Muscle layer of colon (tissue), 2 donors: Measurements from ENCODE around the gene EHD2.
A peak's percentile ranks its signal among the peaks of the same experiment; 100 is the strongest.
"Not testable (repeated sequence)": the region's sequence is repeated elsewhere in the genome, so short reads cannot be mapped to it uniquely, and the experiment has no call there.

ENCODE experiments used
- H3K27ac ChIP-seq: one replicate; pipeline ENCODE4 v1.7.0; 2013; ENCODE audit warnings: low read depth, mild to moderate bottlenecking, low read length, moderate library complexity
- H3K27me3 ChIP-seq, 2 donors: one replicate each; pipeline ENCODE4 v1.7.0; 2013; ENCODE audit warnings: low read length in 2 of 2, mild to moderate bottlenecking in 2 of 2; ENCODE audit not compliant: insufficient read depth in 2 of 2, control insufficient read depth in 1 of 2
- H3K36me3 ChIP-seq: one replicate; pipeline ENCODE4 v1.7.0; 2013; ENCODE audit warnings: mild to moderate bottlenecking, low read length; ENCODE audit not compliant: insufficient read depth
- H3K4me1 ChIP-seq: one replicate; pipeline ENCODE4 v1.7.0; 2013; ENCODE audit warnings: mild to moderate bottlenecking, low read length; ENCODE audit not compliant: insufficient read depth
- H3K4me3 ChIP-seq, 2 donors: one replicate each; pipeline ENCODE4 v1.7.0; 2013; ENCODE audit warnings: low read length in 2 of 2, low read depth in 1 of 2, mild to moderate bottlenecking in 1 of 2, moderate library complexity in 1 of 2
- H3K9ac ChIP-seq: one replicate; pipeline ENCODE4 v1.7.0; 2013; ENCODE audit warnings: low read length
- H3K9me3 ChIP-seq: one replicate; pipeline ENCODE4 v1.7.0; 2013; ENCODE audit warnings: mild to moderate bottlenecking, low read length
- donor health status: abdominal sarcoma.
- donor health status: Adenocarcinoma of cecum.

Gene EHD2

GRCh38 chr19:47719047-47719859 lies 6.0 kb downstream of the EHD2 start:
- Histone ChIP-seq H3K36me3 (peaks cover 12% of the 10 kb centered on the region), H3K9me3 (no peaks in the 10 kb centered on the region), H3K4me3 (peak overlapping the region; percentile 36 to 38), H3K4me1 (peaks cover 76% of the 10 kb centered on the region), H3K27ac (peak overlapping the region; percentile 96), H3K27me3 (no peaks in the 10 kb centered on the region), H3K9ac (peak overlapping the region; percentile 80)

DNA sequence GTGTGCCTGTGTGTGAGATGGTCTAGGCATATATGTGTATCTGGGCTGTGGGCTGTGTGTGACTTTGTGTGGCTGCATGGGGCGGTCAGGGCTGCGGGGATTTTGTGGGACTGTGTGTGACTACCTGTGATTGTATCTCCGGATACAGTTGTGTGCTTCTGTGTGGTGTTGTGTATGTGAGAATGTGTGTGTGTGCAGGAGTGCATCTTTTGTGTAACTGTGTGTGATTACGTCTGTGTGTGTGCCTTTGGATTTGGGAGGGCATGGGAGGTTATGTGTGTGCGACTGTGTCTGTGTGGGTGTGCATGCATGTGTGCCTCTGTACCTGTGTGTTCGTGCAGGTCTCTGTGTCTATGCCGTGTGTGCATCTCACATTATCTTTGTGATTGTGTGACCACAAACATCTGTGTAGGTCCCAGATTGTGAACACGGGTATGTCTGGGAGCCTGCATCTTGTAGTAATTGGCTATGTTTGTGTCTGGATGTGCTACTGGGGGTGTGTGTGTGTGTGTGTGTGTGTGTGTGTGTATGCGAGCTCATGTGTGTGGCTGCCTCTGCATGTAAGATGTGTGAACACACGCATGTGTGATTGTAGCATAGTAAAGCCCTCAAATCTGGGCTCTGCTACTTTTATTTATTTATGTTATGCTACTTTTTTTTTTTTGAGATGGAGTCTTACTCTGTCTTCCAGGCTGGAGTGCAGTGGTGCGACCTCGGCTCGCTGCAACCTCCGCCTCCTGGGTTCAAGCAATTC lies 7.6 kb downstream of the EHD2 start:
- Histone ChIP-seq H3K27ac (peak overlapping the region; percentile 49), H3K9me3 (no peaks in the 10 kb centered on the region), H3K9ac (no peak overlapping the region), H3K36me3 (peaks cover 17% of the 10 kb centered on the region), H3K4me1 (peaks cover 66% of the 10 kb centered on the region), H3K27me3 (no peaks in the 10 kb centered on the region), H3K4me3 (no peak overlapping the region)

- H3K36me3 ChIP-seq: peaks cover 25% of the 10 kb centered on the region
- H3K9ac ChIP-seq: no peak overlapping the region
- peaks cover 53% of the 10 kb centered on the region for H3K4me1 ChIP-seq
- H3K9me3 ChIP-seq: no peaks in the 10 kb centered on the region
- peak overlapping the region; percentile 80 for H3K27ac ChIP-seq
- no peaks in the 10 kb centered on the region for H3K27me3 ChIP-seq
- H3K4me3 ChIP-seq: peak overlapping the region in 1 of 2 donors; percentile 50
Observed at GRCh38 chr19:47723581-47723940, 10.3 kb downstream of the EHD2 start.

DNA sequence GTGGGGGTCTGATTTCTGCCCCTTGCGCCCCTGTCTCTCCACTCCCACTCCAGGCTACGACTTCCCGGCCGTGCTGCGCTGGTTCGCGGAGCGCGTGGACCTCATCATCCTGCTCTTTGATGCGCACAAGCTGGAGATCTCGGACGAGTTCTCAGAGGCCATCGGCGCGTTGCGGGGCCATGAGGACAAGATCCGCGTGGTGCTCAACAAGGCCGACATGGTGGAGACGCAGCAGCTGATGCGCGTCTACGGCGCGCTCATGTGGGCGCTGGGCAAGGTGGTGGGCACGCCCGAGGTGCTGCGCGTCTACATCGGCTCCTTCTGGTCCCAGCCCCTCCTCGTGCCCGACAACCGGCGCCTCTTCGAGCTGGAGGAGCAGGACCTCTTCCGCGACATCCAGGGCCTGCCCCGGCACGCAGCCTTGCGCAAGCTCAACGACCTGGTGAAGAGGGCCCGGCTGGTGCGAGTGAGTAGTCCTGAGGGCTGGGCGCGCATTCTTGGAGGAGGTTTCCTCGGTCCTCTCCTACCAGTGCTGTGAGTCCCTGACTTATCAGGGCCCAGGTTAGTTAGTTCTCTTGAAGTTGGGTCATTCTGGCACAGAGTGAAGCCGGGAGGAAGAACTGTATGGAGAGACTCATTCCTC lies 12.7 kb downstream of the EHD2 start:
- H3K9me3 ChIP-seq: no peaks in the 10 kb centered on the region
- H3K27ac ChIP-seq: no peak overlapping the region
- peaks cover 39% of the 10 kb centered on the region for H3K36me3 ChIP-seq
- H3K9ac ChIP-seq: no peak overlapping the region
- H3K27me3 ChIP-seq: no peaks in the 10 kb centered on the region
- peaks cover 45% of the 10 kb centered on the region for H3K4me1 ChIP-seq
- H3K4me3 ChIP-seq: no peak overlapping the region

GRCh38 chr19:47726467-47726866 lies 13.2 kb downstream of the EHD2 start:
- Histone ChIP-seq H3K27ac (no peak overlapping the region), H3K4me1 (peaks cover 39% of the 10 kb centered on the region), H3K27me3 (no peaks in the 10 kb centered on the region), H3K36me3 (peaks cover 40% of the 10 kb centered on the region), H3K4me3 (no peak overlapping the region), H3K9me3 (no peaks in the 10 kb centered on the region), H3K9ac (no peak overlapping the region)

DNA sequence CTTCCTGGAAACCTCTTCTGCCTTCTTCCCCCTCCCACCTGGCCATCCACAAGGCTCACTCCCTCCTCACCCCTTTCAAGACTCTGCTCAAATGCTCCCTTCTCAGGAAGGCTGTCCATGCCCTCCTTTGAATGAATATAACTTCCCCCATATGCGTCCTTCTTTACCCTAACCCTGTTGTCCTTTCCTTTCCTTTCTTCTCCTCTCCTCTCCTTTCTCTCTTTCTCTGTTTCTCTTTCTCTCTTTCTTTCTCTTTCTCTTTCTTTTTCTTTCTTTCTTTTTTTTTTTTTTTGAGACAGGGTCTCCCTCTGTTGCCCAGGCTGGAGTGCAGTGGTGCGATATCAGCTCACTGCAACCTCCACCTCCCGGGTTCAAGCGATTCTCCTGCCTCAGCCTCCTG lies 15.1 kb downstream of the EHD2 start:
- H3K9ac ChIP-seq, H3K4me3 ChIP-seq, H3K27me3 ChIP-seq, H3K9me3 ChIP-seq: not testable (repeated sequence)
- H3K27ac ChIP-seq: peak overlapping the region; percentile 75
- H3K4me1 ChIP-seq: peaks cover 32% of the 10 kb centered on the region
- peaks cover 45% of the 10 kb centered on the region for H3K36me3 ChIP-seq

DNA sequence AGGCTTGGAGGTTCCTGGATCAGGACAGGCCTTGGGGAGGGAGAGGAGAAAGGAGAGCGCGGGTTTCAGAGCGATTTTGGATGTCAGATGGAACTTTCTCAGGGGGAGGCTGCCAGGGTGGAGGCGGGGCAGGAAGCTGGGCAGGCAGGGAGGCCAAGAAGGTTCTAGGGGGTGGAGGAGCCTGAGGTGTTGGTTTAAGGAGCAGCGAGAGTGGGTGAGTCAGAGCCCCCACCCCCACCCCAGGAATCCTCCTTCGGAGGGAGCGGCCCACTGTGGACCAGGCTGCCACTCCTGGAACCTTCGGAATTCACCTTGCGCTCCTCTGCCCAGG lies 16.2 kb downstream of the EHD2 start:
- H3K4me1 ChIP-seq: peaks cover 24% of the 10 kb centered on the region
- H3K4me3 ChIP-seq: no peak overlapping the region
- no peaks in the 10 kb centered on the region for H3K9me3 ChIP-seq
- no peaks in the 10 kb centered on the region for H3K27me3 ChIP-seq
- peak overlapping the region; percentile 88 for H3K27ac ChIP-seq
- no peak overlapping the region for H3K9ac ChIP-seq
- H3K36me3 ChIP-seq: peaks cover 41% of the 10 kb centered on the region

DNA sequence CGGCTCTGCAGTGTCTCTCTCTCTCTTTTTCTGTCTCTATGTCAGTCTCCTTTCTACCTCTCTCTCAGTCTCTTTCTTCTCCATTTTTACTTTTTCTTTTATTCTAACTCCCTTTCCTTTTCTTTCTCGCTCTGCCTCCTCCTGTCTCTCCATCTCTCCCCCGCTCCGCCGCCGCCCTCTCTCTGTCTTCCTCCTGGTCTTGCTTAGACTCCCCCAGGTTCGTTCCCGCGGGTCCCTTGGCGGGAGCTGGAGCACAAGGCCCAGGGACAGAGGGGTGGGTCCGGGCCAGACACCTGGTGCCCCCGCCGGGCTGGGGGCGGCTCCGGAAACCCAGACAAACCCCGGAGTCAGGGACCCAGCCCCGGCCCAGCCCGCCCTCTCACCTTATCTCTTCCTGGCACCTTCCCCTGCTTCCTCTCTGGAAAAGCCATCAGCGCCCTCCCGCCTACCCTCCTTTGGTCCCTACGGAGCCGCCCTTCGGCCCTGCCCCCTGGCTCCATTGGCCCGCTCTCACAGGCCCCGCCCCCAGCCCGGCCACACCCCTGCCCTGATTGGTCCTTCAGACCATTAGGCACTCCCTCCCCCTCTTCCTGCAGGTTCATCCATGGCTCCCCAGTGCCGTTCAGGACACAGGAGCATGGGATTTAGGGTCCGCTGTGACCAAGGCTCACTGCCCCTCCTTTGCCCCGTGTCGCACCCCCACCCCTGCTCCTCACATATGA lies 16.7 kb downstream of the EHD2 start:
- peak overlapping the region; percentile 88 for H3K27ac ChIP-seq
- H3K36me3 ChIP-seq: peaks cover 38% of the 10 kb centered on the region
- no peak overlapping the region for H3K9ac ChIP-seq
- H3K9me3 ChIP-seq: no peaks in the 10 kb centered on the region
- no peak overlapping the region for H3K4me3 ChIP-seq
- no peaks in the 10 kb centered on the region for H3K27me3 ChIP-seq
- H3K4me1 ChIP-seq: peaks cover 24% of the 10 kb centered on the region

GRCh38 chr19:47730521-47730889 lies 17.3 kb downstream of the EHD2 start:
- Histone ChIP-seq H3K4me3 (no peak overlapping the region), H3K9me3 (no peaks in the 10 kb centered on the region), H3K9ac (no peak overlapping the region), H3K4me1 (peaks cover 24% of the 10 kb centered on the region), H3K27me3 (no peaks in the 10 kb centered on the region), H3K27ac (peak overlapping the region; percentile 88), H3K36me3 (peaks cover 38% of the 10 kb centered on the region)

DNA sequence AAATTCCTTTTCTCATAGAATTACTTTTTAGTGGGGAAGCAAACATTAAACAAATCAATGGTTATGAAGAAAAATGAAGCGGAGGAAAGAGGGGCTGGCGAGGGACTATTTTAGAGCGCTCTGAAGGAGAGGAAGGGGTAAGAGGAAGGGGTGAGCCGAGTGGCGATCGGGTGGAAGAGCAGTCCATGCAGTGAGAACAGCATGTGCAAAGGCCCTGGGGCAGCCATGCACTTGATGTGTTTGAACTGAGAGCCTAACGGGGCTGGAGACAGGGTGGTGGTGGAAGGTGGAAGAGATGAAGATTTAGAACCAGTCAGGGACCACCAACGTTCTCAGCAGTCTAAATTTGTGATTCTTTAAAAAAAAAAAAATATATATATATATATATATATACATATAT lies 17.7 kb downstream of the EHD2 start:
- Histone ChIP-seq H3K27ac (no peak overlapping the region), H3K36me3 (peaks cover 36% of the 10 kb centered on the region), H3K4me1 (peaks cover 24% of the 10 kb centered on the region)

GRCh38 chr19:47735131-47735530 lies 21.9 kb downstream of the EHD2 start:
- Histone ChIP-seq H3K4me1 (no peaks in the 10 kb centered on the region), H3K27me3 (no peaks in the 10 kb centered on the region), H3K36me3 (peaks cover 37% of the 10 kb centered on the region), H3K27ac (no peak overlapping the region), H3K9me3 (no peaks in the 10 kb centered on the region), H3K4me3 (no peak overlapping the region), H3K9ac (no peak overlapping the region)

More for the DNA sequence above, 17.7 kb downstream of the EHD2 start:
- Histone ChIP-seq H3K4me3 (no peak overlapping the region), H3K27me3 (no peaks in the 10 kb centered on the region), H3K9ac (no peak overlapping the region), H3K9me3 (no peaks in the 10 kb centered on the region)
